ENCODE data around the gene NLGN1.

- TF ChIP-seq CTCF (IDR thresholded peaks at IDR 0.05) (no peak), POLR2A (IDR thresholded peaks at IDR 0.05) (no peak)
Observed at GRCh38 chr3:173588556-173588955, 191.0 kb downstream of the NLGN1 start.

All from heart left ventricle (tissue), 13 donors.